ENCODE results near the gene KIF16B.

Gene KIF16B

DNA sequence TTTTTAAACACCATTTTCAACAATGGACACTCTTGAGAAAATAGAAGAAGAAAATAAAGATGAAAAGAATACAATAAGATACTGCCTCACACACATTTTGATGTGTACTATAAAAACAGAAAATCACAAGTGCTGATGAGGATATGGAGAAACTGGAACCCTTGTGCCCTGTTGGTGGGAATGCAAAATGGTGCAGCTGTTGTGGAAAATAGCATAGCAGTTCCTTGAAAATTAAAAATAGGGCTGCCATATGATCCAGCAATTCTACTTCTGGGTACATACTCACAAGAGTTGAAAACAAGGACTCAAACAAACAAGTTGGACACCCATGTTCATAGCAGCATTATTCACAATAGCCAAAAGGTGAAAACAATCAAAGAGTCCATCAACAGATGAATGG is 173.0 kb downstream of the KIF16B start:
- no peak for DNase-seq (ENCODE audit: low spot score)

DNA sequence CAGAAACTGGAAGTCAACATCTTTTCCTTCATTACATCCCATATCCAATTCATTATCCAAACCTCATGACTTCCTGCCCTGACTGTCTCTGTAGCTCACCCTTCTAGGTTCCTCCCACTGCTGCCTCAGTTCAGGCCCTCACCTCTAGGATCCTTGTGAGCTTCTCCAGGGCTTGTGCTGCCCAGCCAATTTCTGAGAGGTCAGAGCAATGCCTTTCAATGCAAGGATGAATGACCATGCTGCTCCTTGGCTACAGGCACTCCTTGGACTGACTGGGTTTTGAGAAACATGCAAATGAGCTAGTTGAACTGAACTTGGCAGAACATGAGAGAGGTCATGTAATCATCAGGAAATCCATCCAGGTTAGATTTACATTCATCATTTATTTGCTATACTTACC is 173.4 kb downstream of the KIF16B start:
- no peak for DNase-seq (ENCODE audit: low spot score)

DNA sequence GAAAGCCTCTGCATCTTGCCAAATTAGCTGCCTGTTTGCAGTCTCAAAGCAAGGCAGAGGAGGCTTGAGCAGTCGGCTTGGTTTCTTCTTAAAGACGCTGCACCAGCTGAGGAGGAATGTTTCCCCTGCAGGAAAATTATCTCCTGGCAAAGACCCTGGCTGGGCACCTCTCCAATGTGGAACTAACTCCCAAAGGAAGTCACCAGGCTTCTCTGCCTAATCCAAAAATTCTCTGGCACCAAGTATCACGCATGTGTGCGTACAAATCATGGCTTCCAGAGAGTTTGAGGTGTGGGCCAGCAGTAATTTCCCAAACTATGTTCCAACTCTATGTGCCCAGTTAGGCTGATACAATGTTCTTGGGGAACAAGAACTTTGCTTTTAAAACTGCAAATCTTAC is 176.2 kb downstream of the KIF16B start:
- DNase-seq (ENCODE audit: low spot score): no peak

DNA sequence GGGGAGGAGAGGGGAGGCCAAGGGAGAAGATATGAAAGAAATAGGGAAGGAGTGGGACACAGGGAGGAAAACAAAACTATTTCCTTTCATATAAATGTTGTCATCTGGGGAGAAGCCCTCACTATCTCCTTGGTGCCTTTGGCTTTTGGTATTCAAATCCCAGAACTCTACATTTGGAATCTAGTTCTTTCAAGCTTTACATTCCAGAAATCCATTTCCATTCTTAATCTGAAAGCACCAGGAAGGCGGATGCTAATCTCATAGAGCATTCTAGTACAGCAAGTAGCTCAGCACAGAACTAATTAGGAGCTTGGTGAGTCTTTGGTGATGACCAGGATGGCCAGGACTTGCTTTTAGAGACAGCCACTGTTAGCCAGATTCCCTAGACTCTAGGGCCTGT is 177.9 kb downstream of the KIF16B start:
- DNase-seq (ENCODE audit: low spot score): no peak

DNA sequence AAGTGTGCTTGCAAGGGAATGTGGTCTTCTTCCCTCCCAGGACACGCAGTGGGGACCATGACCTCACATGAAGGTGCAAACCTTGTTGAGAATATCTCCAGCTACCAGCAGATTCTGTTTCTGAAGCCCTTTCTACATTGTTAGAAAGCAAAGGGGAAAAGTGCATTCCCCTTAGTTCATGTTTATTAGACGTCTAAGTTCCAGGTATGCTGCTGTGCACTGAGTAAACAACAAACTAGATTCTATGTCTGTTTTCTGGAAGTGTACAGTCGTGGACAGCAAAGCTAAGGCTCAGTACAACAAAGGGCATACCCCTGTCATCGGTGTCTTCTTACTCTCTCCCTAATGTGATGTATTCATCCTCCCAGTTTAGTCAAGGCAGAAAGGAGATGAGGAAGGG is 178.5 kb downstream of the KIF16B start:
- DNase-seq (ENCODE audit: low spot score): no peak

DNA sequence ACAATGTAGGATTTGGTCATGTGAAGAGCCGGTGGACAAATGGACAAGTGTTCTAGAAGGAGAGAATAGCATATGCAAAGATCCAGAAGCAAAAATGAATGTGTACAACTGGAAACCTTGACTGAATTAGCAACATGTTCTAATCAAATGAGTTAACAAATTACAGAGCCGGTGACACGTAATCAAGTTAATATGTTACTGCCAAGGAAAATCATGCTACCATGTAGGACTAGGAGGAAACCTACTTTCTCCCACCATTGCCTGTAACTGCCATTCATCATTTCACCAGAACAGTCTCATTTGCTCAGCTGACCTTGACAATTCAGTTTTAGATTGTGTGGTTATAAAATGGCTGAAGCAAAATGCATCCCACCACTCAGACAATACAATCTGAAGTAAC is 179.4 kb downstream of the KIF16B start:
- peak; percentile 66 for DNase-seq (ENCODE audit: low spot score)

DNA sequence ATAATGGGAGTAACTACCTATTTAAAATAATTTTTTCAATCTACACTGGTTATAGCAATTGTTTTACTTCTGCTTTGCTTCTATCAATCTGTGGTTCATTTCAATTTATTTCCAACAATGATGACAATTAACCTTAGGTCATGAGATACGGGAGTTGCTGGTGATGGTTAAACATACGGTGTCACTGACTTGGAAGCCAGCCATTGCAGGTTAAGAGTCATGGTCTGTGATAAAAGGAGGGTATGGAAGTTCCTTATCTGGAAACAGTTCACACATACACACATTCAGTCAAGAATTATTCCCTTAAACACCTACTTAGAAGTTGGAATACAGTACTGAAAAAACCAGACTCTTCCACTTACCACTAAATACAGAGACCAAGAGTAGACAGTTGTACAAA is 180.0 kb downstream of the KIF16B start:
- DNase-seq (ENCODE audit: low spot score): peak; percentile 32

DNA sequence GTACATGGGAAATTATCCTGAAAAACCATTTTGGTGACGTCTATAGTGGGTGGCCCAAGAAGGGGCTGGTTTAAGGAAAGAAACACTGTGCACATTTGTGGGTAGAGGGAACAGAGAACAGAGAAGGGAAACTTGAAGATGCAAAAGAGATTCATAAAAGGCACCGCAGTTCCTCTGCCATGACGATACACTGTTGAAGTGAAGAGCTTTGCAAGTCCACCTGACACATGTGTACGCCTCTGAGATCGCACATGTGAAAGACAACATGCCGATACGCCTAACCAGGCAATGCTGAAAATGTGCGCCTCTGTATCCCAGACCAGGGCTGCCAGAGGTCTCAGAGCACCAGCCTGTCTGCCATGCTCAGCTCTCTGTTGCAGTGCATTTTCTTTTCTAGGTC is 180.9 kb downstream of the KIF16B start:
- DNase-seq (ENCODE audit: low spot score): no peak

DNA sequence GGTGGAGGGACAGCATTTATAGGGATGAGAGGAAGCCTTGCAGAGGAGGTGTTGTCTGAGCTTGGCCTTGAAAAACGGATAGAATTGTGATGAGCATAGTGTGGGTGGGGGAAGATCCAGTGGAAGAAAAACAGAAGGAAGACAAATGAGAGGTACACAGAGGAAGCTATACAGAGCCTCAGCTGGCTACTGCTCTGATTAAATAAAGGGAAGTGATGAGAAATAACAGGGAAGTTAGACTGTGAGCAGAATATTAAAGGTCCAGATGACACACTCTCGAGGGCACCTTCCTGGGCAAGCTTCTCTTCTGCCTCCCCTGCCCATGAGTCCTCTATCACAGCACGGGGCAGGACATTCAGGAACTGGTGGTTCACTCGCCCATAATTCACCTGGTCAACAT is 182.3 kb downstream of the KIF16B start:
- DNase-seq (ENCODE audit: low spot score): no peak

DNA sequence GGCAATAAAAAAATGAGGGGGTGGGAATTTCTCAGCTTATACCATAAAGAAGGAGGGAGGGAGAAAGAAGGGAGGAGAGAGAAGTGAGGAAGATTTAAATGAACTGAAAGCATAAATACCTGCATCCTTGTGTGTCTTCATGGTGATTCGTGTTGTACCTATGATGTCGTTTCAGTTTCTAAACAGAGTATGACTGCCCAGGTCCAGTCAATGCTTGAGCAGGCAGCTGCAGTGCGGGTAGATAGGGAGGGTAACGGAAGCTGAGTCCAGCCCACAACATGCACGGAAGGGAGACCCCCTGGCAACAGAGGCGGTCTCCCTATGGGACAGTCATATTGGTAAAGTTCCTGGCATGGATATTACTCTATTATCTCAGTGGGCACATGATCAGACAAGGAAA is 184.5 kb downstream of the KIF16B start:
- peak; percentile 55 for DNase-seq (ENCODE audit: low spot score)

DNA sequence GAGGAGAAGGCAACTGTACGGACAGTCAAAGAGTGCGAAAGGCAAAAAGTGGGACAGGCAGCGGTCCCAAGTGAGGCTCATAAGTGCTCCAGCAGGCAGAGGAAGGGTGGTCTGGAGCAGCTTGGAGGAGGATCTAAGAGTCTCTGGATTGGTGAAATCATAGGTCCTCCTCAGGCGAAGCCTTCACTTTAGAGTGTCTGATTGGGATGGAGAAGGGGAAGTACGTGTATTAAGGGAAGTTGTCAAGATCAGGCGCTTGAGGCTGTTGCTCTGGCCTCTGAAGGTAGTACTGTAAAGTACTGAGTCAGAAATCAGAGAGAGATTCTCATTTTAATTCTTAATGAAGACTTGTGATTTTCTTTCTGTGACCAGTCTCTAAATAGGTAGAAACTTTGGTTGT is 185.6 kb downstream of the KIF16B start:
- no peak for DNase-seq (ENCODE audit: low spot score)

DNA sequence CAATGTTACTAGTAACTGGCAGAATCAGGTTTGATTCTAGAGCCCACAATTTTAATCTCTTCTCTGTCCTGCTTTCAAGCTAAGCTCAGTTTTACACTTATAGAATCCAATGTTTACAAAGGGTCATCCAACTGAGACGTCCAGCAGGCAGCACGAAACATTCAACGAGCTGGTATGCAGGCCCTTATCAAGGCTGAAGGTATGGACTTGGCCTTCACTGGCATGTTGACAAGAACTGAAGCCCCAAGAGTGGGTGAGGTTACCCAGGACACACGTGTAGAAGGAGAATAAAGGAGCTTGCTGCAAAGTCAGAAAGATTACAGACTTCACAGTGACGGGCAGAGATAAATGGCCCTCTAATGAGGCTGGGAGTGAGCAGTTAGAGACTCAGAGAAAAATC is 187.4 kb downstream of the KIF16B start:
- peak; percentile 31 for DNase-seq (ENCODE audit: low spot score)

DNA sequence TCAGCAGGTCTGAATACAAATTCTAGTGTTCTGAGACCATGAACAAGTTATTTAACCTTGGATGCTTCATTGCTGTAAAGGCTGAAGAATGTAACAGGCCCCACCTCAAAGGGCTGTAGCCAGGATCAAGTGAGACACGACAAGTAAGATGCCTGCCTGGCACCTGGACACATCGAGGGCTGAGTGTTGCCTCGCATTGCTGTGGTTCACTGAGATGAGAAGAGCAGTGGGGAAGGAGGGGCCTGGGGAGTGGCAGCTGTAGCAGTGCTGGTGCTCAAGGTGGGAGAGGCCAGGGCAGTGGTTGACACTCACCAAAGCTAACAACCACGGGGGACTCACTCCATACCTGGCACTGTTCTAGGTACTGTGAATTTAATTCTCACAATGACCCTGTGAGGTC is 187.8 kb downstream of the KIF16B start:
- peak; percentile 59 for DNase-seq (ENCODE audit: low spot score)

DNA sequence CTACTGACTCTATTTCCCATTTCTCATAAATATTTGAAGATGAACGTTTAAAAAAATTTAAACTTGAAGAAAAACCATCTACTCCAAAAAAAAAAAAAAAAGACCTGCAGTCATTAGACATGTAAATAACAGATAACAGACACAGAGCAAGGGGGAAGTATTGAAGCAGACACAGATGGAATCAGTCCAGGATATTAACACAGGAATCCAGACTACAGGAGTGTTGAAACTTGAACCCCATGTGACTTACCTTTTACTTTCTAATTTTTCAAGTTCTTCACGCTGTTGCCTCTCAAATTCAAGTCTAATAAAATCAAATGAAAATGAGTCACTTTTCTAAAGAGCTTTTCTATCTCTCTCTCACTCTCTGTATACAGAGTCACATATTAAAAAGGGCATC is 191.8 kb downstream of the KIF16B start:
- DNase-seq (ENCODE audit: low spot score): no peak

DNA sequence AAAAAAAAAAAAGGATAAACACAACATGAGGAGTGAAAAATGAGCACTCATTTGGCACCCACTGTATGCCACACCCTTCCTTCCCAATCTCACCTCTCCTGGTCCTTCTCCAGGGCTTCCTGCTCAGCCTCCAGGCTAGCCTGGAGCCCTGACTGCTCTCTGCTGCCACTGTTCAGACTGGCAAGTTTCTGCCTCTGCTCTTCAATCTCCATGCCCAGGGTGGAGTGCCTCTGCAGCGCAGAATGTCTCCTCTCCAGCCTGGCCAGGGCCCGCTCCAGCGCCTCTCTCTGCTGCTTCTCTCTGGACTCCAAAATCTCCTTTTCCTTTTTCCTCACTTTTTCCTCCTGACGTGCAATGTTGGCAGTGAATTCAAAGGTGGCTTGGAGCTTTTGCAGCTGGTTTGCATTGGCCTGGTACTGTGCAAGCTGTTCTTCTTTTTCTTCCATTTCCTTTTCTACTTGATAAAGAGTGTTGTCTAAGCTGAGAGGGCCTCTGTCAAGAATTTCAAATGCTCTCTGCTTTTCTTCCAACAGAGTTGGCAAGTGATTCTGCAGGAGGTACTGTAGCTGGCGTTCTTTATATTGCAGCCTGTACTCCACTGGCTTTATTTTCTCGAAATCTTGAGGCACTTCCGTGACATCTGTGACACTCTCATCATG is 194.4 kb downstream of the KIF16B start:
- DNase-seq (ENCODE audit: low spot score): no peak

DNA sequence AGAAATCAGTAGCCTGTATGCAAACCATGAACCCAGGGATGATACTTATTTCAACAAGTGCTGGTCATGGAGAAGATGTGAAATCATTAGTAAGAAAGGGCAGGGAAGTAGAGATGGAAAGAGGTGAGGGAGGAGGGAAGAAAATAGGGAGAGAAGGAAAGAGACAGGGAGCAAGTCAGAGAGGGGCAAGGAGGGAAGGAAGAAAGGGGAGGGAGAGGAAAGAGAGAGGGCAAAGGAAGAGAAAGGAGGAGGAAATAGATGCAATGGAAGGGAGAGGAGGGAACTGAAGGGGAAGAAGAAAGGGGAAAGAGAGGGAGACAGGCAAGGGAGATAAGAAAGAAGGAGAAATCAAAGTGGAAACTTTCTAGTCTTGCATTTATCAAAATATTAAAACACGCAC is 195.1 kb downstream of the KIF16B start:
- no peak for DNase-seq (ENCODE audit: low spot score)

DNA sequence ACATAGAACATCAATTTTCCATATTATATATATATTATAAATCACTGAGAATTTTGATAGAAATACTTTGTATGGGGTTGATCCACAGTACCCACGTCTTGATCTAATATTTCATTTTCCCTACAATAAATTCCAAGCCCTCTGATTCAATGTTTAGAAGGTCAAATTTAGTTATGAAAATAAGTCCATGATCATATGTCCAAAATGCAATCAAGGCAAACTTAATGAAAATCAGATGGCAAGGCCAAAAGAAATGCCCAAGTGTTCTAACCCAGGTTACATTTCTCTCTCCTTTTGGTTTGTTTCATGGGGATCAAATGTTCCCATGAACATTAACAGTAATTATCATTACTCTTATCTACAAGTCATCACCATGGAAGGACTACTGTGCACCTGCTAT is 203.8 kb downstream of the KIF16B start:
- DNase-seq (ENCODE audit: low spot score): no peak

DNA sequence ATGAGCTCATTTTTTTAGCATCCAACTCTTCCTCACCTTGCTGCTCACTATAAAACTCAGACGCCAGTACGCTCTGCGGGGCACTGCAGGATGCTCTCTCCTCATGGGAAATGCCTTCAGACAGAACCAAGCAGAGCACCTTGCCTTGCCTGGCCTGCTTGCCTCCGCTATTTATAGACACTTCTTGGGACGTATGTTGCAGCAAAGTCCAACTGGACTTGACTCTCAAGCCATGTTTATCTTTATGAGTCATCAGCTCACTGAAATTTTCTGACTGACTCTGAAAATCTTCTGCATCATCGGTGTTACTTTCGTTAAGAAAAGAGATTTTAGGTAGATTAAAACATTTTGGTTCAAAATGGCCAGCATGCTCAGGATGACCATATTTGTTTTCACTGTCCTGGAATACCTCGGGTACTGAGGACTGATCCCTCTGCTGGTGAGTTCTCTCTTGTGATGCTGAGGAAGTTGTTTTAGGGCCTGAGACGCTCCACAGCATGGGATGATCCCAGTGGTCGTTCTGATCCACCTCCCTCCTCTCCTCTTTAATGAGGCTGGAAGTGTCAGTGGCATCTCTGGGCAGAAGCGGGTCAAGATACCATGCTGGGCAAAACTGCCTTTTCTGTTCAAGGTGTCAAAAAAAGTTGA is 204.5 kb downstream of the KIF16B start:
- DNase-seq (ENCODE audit: low spot score): peak; percentile 9

DNA sequence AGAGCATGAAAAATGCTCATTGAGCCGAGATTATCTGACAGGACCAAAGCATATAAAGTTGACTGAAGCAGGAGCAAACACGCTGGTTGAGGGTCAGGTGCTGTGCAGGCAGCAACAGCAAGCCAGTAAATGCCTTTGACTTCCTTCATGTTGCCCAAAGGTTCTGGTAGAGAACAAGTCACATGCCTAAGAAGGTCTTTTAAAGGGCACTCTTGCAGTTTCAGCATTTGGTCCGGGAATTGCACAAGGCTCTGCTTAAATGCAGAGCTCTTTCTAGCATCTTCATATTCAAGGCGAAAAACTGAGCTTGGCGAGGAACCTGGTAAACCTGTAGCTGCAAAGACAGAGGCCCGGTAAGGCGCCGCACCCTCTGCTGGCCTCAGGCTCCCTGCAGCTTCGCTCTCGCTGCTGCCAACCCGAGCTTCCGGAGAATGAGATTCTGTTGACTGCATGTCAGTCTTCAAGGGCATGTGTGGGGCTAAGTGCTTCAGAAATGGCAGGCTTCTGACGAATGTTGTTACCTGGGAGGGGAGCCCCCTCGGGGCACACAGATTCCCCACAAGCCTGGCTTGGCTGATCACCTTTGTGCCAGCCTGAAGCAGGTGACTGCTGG is 205.2 kb downstream of the KIF16B start:
- no peak for DNase-seq (ENCODE audit: low spot score)

DNA sequence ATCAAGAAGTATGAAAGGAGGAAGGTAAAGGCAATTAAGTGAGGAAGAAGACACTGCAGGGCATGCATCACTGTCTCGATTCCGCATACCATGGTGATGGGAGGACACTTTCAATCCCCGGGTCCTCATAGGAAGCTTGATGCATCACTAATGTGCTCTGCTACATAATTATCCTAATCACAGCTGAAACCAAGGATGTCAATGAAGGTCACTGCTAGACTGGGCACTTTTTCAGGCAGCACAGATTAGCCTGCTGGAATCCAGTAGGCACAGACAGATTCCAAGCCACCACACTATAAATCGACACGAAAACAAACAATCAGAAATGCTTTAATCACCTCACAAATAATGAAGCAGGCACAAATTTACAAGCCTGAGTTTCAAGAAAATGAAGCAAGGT is 206.7 kb downstream of the KIF16B start:
- DNase-seq (ENCODE audit: low spot score): no peak

DNA sequence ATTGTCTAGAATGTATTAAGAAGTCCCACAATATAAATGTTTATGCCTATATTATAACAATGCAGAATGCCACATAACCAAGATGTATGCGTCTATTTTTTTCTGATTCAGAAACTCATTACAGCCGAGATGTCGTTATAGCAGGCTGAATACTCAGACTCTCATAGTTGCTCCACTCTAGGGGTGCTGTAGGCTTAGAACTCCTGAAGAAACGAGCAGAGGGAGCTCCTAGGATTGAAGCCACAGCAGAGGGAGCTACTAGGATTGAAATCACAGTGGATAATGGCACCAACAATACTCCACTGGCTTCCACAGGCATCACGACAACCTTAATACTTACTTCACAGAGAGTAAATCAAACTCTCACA is 208.9 kb downstream of the KIF16B start:
- DNase-seq (ENCODE audit: low spot score): no peak

DNA sequence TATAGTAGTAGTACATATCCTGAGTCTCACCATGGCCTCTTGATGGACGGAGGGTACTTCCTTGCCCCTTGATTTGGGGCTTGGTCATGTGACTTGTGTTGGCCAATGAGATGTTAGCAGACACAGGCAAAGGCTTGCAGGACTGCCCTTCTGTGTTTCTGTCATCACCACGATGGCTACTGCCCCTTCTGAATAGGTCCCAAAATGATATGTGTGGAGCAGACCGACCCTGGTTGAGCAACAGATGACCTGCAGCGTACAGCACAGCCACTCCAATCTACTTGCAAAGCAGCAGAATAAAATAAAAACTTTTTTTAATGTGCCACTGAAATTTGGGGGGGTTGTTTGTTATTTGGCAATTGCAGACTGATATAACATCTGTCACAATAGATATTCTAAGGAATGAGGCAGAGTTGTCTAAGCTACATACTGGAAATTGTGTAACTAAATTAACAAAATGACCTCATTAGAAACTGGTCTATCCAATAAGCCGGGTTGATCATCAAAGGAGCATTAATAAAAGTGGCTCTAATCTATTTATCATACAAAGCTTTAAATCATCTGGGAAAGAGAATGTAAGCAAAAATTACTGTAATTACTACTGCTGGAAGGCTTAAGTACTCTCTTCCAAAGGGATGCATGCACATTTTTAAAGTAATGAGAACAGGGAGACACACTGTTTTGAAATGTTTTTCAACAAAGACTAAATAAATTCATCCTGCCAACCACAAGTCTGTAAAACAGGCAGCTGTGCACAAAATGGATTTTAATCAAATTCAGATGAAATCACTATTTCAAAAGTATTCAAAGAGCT is 209.5 kb downstream of the KIF16B start:
- no peak for DNase-seq (ENCODE audit: low spot score)

DNA sequence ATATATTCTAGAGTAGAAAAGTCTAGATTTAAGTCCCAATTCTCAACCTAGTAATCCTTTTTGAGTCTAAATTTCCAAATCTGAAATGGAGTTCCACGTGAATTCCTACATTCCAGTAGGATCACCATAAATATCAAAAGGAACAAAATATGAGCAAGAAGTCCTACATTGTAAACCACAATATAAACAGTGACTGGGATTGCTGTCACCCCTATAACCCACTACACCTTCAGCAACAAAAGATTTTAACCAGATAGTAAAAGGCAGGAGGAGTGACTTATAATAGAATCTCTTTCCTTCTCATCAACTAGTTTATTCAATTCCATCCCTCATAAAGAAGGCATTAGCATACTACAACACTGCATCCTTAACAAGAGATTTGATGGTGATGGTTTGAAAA is 210.6 kb downstream of the KIF16B start:
- no peak for DNase-seq (ENCODE audit: low spot score)
